B cell (primary cell): Measurements from ENCODE around the gene EIF4G1. TPM values are rescaled to one million over a fixed set of nuclear protein-coding genes. Genes with fewer than 3 reads are reported as not detected.

ENCODE experiments used
- ATAC-seq: fragments of 200-7000 bp; cut with Tn5 transposase; one replicate; pipeline ENCODE4 v1.10.0; 2021; ENCODE audit warnings: low read depth, mild to moderate bottlenecking, moderate number of reproducible peaks, moderate library complexity
- CTCF ChIA-PET: fragments of 350-600 bp; sonication (Branson Sonifier 250); formaldehyde crosslinking; loops from one replicate; lab custom pipeline; 2021; ENCODE audit warnings: antibody characterized with exemption, inconsistent platforms; lab: Charles Lee
- POLR2A ChIA-PET: fragments of 350-600 bp; sonication (Branson Sonifier 250); formaldehyde crosslinking; loops from one replicate; lab custom pipeline; 2021; ENCODE audit warnings: antibody characterized with exemption; lab: Charles Lee
- DNase-seq: peaks from one replicate; pipeline ENCODE4 v3.0.0; 2013
- H2AFZ ChIP-seq: 2 replicates; pipeline ENCODE4 v1.6.1; 2012; ENCODE audit warnings: mild to moderate bottlenecking, low read depth, low read length; ENCODE audit not compliant: insufficient read depth, poor library complexity, severe bottlenecking
- H3K27ac ChIP-seq, 2 donors: 1 replicate in 1 of 2; 2 replicates in 1 of 2; pipeline ENCODE4 v1.5.1; 2012 to 2013; ENCODE audit warnings: low read length in 2 of 2, mild to moderate bottlenecking in 2 of 2, moderate library complexity in 1 of 2
- H3K27me3 ChIP-seq, 4 experiments: fragments of 200-600 bp in 1 of 4; sonication (generic) in 1 of 4; replicated peaks in 1 of 4; 1 replicate in 2 of 4; 2 replicates in 2 of 4; pipeline versions ENCODE4 v1.6.1 to v1.7.0; 2013 to 2016; ENCODE audit warnings: low read length in 3 of 4, mild to moderate bottlenecking in 2 of 4, mixed read lengths in 1 of 4, moderate library complexity in 1 of 4; ENCODE audit not compliant: insufficient read depth in 4 of 4, control insufficient read depth in 3 of 4; ENCODE audit errors: control extremely low read depth in 1 of 4
- H3K36me3 ChIP-seq, 2 experiments: replicated peaks in 1 of 2; 1 replicate in 1 of 2; 2 replicates in 1 of 2; pipeline versions ENCODE4 v1.6.1 to v1.7.1; 2013; ENCODE audit warnings: low read length in 1 of 2; ENCODE audit not compliant: insufficient read depth in 2 of 2, control insufficient read depth in 1 of 2; ENCODE audit errors: control extremely low read depth in 1 of 2, extremely low read depth in 1 of 2
- H3K4me1 ChIP-seq, 2 donors: fragments of 200-600 bp in 1 of 2; sonication (generic) in 1 of 2; 1 replicate in 1 of 2; 2 replicates in 1 of 2; pipeline versions ENCODE4 v1.5.1 to v1.6.1; 2013 to 2017; ENCODE audit warnings: low read length in 2 of 2; ENCODE audit not compliant: control insufficient read depth in 2 of 2, insufficient read depth in 2 of 2
- H3K4me2 ChIP-seq: replicated peaks from 2 replicates; pipeline ENCODE3; 2012; ENCODE audit warnings: mild to moderate bottlenecking, low read depth, low read length; ENCODE audit not compliant: poor library complexity, severe bottlenecking
- H3K4me3 ChIP-seq, 5 experiments: fragments of 200-600 bp in 1 of 5; sonication (generic) in 1 of 5; 1 replicate in 3 of 5; 2 replicates in 2 of 5; pipeline versions ENCODE4 v1.5.1 to v1.7.0; 2011 to 2016; ENCODE audit warnings: low read length in 4 of 5, mild to moderate bottlenecking in 4 of 5, low read depth in 2 of 5, control low read depth in 1 of 5, moderate library complexity in 1 of 5; ENCODE audit not compliant: insufficient read depth in 1 of 5; ENCODE audit errors: control extremely low read depth in 1 of 5, extremely low read depth in 1 of 5
- H3K79me2 ChIP-seq: fragments of 200-600 bp; sonication (generic); one replicate; pipeline ENCODE4 v1.6.0; 2016; ENCODE audit warnings: low read length; ENCODE audit not compliant: control insufficient read depth, insufficient read depth
- H3K9ac ChIP-seq: fragments of 200-600 bp; sonication (generic); 2 replicates; pipeline ENCODE4 v1.6.1; 2017; ENCODE audit warnings: mild to moderate bottlenecking, low read length, moderate library complexity
- H3K9me3 ChIP-seq, 3 donors: one replicate each; pipeline versions ENCODE4 v1.6.1 to v1.7.1; 2013; ENCODE audit warnings: low read length in 2 of 3; ENCODE audit not compliant: control insufficient read depth in 2 of 3, insufficient read depth in 1 of 3; ENCODE audit errors: control extremely low read depth in 1 of 3
- H4K20me1 ChIP-seq: 2 replicates; pipeline ENCODE4 v1.6.0; 2012; ENCODE audit warnings: mild to moderate bottlenecking, low read length; ENCODE audit not compliant: insufficient read depth, control insufficient read depth, poor library complexity, severe bottlenecking
- H3K27ac Mint-ChIP-seq: one replicate; pipeline ENCODE4 v1.8.0; 2021; ENCODE audit warnings: mixed read lengths
- H3K27me3 Mint-ChIP-seq: one replicate; pipeline ENCODE4 v1.8.0; 2021; ENCODE audit warnings: mixed read lengths
- H3K4me1 Mint-ChIP-seq: one replicate; pipeline ENCODE4 v1.8.0; 2021; ENCODE audit warnings: mixed read lengths
- H3K4me3 Mint-ChIP-seq: one replicate; pipeline ENCODE4 v1.8.0; 2021; ENCODE audit warnings: mixed read lengths
- H3K9me3 Mint-ChIP-seq: one replicate; pipeline ENCODE4 v1.8.0; 2022; ENCODE audit warnings: mixed read lengths; ENCODE audit not compliant: insufficient read depth
- CTCF ChIP-seq: fragments of 200-600 bp; IDR thresholded peaks from one replicate; pipeline ENCODE4 v1.8.0; 2022; ENCODE audit warnings: antibody characterized with exemption, mild to moderate bottlenecking
- EZH2 ChIP-seq: IDR thresholded peaks from 2 replicates; pipeline ENCODE4 v1.6.1; 2012; ENCODE audit warnings: borderline replicate concordance, low read depth, mild to moderate bottlenecking, moderate library complexity, low read length; ENCODE audit not compliant: insufficient read depth, poor library complexity, severe bottlenecking
- WGBS: methylation state at CpG from one replicate; pipeline ENCODE4 v1.1.5; 2013; ENCODE audit warnings: missing lambda C conversion rate; ENCODE audit not compliant: insufficient coverage; 5-methylcytosine and 5-hydroxymethylcytosine counted together
- intact Hi-C: fragments of 100-400 bp; cut with micrococcal nuclease; formaldehyde crosslinking; loops from one replicate; pipeline ENCODE4 v1.10.0; 2022
- polyA plus RNA-seq: library from polyadenylated mRNA; depleted of rRNA; stranded (reverse); fragments of >200 nt; gene quantifications from 2 replicates; pipeline ENCODE4 v1.2.3, GENCODE V29; 2012
- total RNA-seq, 2 donors: library from RNA; stranded (reverse); fragments of 120-200 nt in 1 of 2; gene quantifications; 1 replicate in 1 of 2; 2 replicates in 1 of 2; pipeline versions ENCODE4 v1.2.3 to v1.2.4, GENCODE V29; 2013 to 2022

The EIF4G1 gene
- total and polyA plus RNA-seq, 2 donors (not counting 1 experiment from before 2014, with no cell fraction given), result 65.8 to 160 TPM

- ChIA-PET CTCF (no interaction called here), POLR2A (no interaction called here)
- no peak overlapping the region for H3K4me3 Mint-ChIP-seq
These were observed 31.5 kb upstream of the EIF4G1 start for GRCh38 chr3:184282941-184283340.

DNA sequence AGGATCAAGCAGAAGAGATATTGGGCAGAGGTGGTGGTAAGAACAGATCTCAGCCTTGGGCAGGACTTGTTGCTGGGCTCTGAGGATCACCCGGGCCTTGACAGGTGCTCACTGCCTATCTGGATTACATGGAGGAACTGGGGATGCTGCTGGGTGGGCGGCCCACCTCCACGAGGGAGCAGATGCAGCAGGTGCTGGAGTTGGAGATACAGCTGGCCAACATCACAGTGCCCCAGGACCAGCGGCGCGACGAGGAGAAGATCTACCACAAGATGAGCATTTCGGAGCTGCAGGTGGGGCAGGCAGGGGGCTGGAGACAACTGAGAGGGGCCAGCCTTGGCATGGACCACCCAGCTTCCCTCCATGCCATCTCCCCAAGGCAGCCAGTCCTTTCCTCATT is 30.7 kb upstream of the EIF4G1 start:
- Histone ChIP-seq H3K27ac (no peak overlapping the region), H2AFZ (no peak overlapping the region), H3K4me3 (no peak overlapping the region), H3K9ac (no peak overlapping the region), H3K27me3 (peaks cover 0 to 11% (median 0%) of the 10 kb centered on the region in 4 experiments), H4K20me1 (no peaks in the 10 kb centered on the region), H3K36me3 (no peaks in the 10 kb centered on the region), H3K79me2 (no peaks in the 10 kb centered on the region), H3K9me3 (no peaks in the 10 kb centered on the region), H3K4me2 (no peak overlapping the region), H3K4me1 (no peaks in the 10 kb centered on the region)
- H3K27ac Mint-ChIP-seq, result no peak overlapping the region
- no peak overlapping the region for H3K4me3 Mint-ChIP-seq
- peaks cover 34% of the 10 kb centered on the region for H3K27me3 Mint-ChIP-seq
- ChIA-PET POLR2A (no interaction called here), CTCF (interaction anchor here (1.1 kb wide), 1 partner anchor 56 kb away, joined by 9 read pairs; no protein-coding TSS in a partner anchor)
- no peak for DNase-seq
- TF ChIP-seq EZH2, result no peak
- TF ChIP-seq CTCF, result no peak
- H3K4me1 Mint-ChIP-seq, result no peaks in the 10 kb centered on the region
- intact Hi-C loops, result no loop called here
- 88% methylated on average over 8 of the region's 8 CpGs for WGBS
- ATAC-seq, result no peak
- no peaks in the 10 kb centered on the region for H3K9me3 Mint-ChIP-seq

More at GRCh38 chr3:184282941-184283340, 31.5 kb upstream of the EIF4G1 start:
- TF ChIP-seq CTCF, result no peak
- no peak for TF ChIP-seq EZH2
- no peaks in the 10 kb centered on the region for H3K9me3 Mint-ChIP-seq
- DNase-seq (no peak), ATAC-seq (no peak)
- Histone ChIP-seq H3K9me3 (no peaks in the 10 kb centered on the region), H2AFZ (no peak overlapping the region), H3K27me3 (peaks cover 0 to 18% (median 1%) of the 10 kb centered on the region in 4 experiments), H3K4me2 (no peak overlapping the region), H4K20me1 (no peaks in the 10 kb centered on the region), H3K36me3 (no peaks in the 10 kb centered on the region), H3K79me2 (no peaks in the 10 kb centered on the region), H3K9ac (no peak overlapping the region), H3K4me1 (no peaks in the 10 kb centered on the region), H3K4me3 (no peak overlapping the region), H3K27ac (no peak overlapping the region)
- intact Hi-C loops, result no loop called here
- H3K4me1 Mint-ChIP-seq, result no peaks in the 10 kb centered on the region
- peaks cover 37% of the 10 kb centered on the region for H3K27me3 Mint-ChIP-seq
- H3K27ac Mint-ChIP-seq, result no peak overlapping the region
- WGBS, result 91% methylated on average over 1 of the region's 4 CpGs
